ENCODE data around the gene CBLL2.

CBLL2 gene

DNA sequence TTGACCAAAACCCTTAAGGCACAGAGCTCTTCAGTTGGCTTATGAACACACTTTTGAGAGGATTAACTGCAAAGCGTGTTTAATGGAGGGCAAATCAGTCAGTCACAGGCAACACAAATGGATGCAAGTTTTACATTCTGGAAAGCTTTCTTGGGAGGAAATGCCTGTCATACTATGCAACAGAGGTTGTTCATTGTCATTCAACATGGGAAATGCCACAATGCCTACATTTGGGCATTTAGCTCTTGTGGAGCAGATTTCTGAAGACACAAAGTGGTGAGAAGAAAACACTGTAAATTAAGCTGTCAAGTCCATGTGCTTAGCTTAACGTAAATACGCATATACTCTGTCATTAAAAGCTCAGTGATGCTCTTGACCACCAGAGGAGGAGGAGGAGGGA lies 41.1 kb downstream of the CBLL2 start:
- TF ChIP-seq, protein P1, sequence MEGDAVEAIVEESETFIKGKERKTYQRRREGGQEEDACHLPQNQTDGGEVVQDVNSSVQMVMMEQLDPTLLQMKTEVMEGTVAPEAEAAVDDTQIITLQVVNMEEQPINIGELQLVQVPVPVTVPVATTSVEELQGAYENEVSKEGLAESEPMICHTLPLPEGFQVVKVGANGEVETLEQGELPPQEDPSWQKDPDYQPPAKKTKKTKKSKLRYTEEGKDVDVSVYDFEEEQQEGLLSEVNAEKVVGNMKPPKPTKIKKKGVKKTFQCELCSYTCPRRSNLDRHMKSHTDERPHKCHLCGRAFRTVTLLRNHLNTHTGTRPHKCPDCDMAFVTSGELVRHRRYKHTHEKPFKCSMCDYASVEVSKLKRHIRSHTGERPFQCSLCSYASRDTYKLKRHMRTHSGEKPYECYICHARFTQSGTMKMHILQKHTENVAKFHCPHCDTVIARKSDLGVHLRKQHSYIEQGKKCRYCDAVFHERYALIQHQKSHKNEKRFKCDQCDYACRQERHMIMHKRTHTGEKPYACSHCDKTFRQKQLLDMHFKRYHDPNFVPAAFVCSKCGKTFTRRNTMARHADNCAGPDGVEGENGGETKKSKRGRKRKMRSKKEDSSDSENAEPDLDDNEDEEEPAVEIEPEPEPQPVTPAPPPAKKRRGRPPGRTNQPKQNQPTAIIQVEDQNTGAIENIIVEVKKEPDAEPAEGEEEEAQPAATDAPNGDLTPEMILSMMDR (IDR thresholded peaks at IDR 0.05; ENCODE audit: low read depth, low read length): no peak

DNA sequence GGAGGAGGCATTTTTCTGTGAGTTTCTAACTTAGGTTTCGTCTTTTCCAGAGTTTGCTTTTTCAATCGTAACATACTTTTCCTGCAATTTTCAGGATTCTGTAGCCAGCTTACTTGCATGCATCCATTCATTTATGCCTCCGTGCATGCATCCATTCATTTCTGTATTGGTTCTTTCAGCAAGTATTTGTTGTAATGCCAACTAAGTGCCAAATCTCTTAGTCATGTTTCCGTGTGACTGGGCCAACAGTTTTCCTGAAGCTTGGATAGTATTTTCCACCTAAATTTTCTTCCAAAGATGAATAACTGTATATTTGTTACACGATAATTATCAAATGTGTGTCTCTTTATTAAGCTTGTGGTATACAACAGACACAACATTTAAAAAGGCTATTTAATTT lies 41.5 kb downstream of the CBLL2 start:
- H3K4me3 ChIP-seq (ENCODE audit: low read depth, low read length): no peak overlapping the region
- TF ChIP-seq, protein P1 (IDR thresholded peaks at IDR 0.05; ENCODE audit: low read depth, low read length): no peak

More for the DNA sequence above, 41.1 kb downstream of the CBLL2 start:
- H3K4me3 ChIP-seq (ENCODE audit: low read depth, low read length): no peak overlapping the region

DNA sequence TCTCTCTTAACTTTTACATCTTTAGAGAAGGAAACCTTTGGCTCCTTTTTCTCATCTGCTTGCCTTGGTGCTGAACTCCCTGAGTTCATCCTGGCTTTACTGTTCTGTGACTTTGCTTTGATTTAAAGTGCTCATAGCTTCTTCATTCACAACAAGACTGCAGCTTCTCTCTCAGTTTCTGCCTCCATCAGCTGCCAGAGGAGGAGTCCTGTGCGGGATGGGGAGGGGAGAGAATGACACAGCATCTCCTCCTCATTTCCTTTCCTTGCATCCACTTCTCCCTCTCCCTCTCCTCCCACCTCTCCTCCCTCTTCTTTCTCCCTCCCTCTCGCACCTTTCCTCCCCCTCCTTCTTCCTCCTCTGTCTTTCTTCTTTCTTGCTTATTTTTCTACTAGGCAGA lies 42.0 kb downstream of the CBLL2 start:
- TF ChIP-seq, protein P1 (IDR thresholded peaks at IDR 0.05; ENCODE audit: low read depth, low read length): no peak
- no peak overlapping the region for H3K4me3 ChIP-seq (ENCODE audit: low read depth, low read length)

DNA sequence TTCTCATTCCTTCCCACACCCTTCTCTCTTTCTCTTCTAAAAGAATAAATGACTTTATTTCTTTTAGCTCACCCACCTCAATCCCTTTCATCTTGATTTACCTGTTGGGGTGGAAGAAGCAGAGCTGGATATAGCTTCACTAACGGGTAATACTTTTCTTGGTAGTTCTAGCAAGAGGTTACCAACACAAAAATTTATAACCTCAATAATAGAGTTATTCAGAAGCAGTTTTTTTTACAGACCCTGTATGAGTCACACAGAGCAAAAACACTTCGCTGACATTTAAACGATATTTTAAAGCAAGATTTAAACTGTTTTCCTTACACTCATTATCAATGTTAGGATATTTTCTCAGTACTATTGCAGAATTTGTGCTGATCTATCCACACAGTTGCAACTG lies 42.4 kb downstream of the CBLL2 start:
- H3K4me3 ChIP-seq (ENCODE audit: low read depth, low read length): no peak overlapping the region
- TF ChIP-seq, protein P1 (IDR thresholded peaks at IDR 0.05; ENCODE audit: low read depth, low read length): no peak

DNA sequence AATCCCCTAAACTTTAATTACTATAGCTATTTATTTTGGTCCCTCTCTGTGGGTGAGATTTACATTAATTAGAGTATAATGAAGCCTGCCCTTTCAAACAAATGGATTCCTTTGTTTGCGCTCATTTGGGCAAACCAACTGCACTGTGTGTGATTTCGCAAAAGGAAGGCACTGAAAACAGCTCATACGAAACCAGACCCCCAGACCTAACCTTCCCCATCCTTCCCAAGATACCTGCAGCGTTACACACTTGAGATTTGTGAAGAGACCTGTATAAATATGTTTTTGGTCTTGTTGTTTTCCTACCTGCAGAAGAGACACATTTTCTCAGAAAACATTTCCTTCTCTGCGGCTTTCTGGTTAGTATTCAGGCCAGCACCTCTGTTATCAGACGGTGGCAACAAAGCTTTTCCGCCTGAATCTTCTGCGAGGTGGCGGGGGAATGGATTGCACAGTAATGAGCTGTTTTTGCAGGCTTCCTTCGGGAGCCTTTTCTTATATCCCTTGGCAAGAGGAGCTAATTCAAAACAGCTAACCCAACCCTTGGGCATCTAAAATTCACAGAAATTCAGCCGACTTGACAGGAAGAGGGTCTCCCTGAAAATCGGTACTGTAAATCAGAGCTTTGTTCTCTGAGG lies 47.6 kb downstream of the CBLL2 start:
- TF ChIP-seq, protein P1 (IDR thresholded peaks at IDR 0.05; ENCODE audit: low read depth, low read length): no peak
- no peak overlapping the region for H3K4me3 ChIP-seq (ENCODE audit: low read depth, low read length)

DNA sequence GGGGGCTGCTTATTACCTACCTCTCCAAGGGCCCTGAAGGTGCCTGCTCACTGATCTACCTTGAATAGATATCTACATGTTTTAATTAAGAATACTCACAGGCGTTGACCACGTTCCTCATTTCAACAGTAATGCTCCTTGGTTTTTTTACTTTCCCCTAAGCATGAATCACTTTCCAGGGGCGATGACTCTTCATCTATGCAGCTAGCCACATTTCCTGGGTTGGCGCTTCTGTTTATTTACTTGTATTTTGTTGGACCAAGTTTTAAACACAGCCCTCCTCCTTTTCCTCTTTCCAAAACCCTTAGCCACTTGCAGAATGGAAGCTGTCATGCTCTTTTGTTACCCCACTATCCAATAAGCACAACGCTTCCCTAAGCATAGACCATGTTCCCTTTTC lies 50.8 kb downstream of the CBLL2 start:
- no peak overlapping the region for H3K4me3 ChIP-seq (ENCODE audit: low read depth, low read length)
- TF ChIP-seq, protein P1 (IDR thresholded peaks at IDR 0.05; ENCODE audit: low read depth, low read length): no peak
